Measurements from ENCODE around the gene RALGPS1. TPM values are rescaled to one million over a fixed set of nuclear protein-coding genes. Genes with fewer than 3 reads are reported as not detected.

Gene RALGPS1
- total and polyA plus RNA-seq, 2 donors (not counting 1 experiment from before 2014, with no cell fraction given): 19.7 to 39.9 TPM

GRCh38 chr9:127232833-127233549, 318.4 kb downstream of the RALGPS1 start:
- H3K4me2 ChIP-seq (replicated peaks; ENCODE audit: low read depth, low read length, poor library complexity, severe bottlenecking): no peak overlapping the region
- ChIA-PET POLR2A (no interaction called here), CTCF (no interaction called here)
- intact Hi-C loops (cut with micrococcal nuclease): no loop called here
- H3K9me3 ChIP-seq (ENCODE audit: control extremely low read depth in 1 of 3, control insufficient read depth in 2 of 3, insufficient read depth in 1 of 3, low read length in 2 of 3): no peaks in the 10 kb centered on the region
- Mint-ChIP-seq H3K27me3 (no peaks in the 10 kb centered on the region), H3K4me1 (no peaks in the 10 kb centered on the region), H3K27ac (no peak overlapping the region), H3K4me3 (no peak overlapping the region), H3K9me3 (ENCODE audit: insufficient read depth) (no peaks in the 10 kb centered on the region)
- TF ChIP-seq EZH2 (IDR thresholded peaks at IDR 0.05; ENCODE audit: borderline replicate concordance, insufficient read depth, low read depth, low read length, poor library complexity, severe bottlenecking) (no peak), CTCF (IDR thresholded peaks at IDR 0.05) (no peak)
- H2AFZ ChIP-seq (ENCODE audit: insufficient read depth, low read depth, low read length, poor library complexity, severe bottlenecking): no peak overlapping the region
- H3K9ac ChIP-seq (ENCODE audit: low read length): no peak overlapping the region
- H3K27ac ChIP-seq (ENCODE audit: low read length in 2 of 2): no peak overlapping the region
- no peaks in the 10 kb centered on the region for H4K20me1 ChIP-seq (ENCODE audit: control insufficient read depth, insufficient read depth, low read length, poor library complexity, severe bottlenecking)
- H3K36me3 ChIP-seq (replicated peaks in 1 of 2; ENCODE audit: control extremely low read depth in 1 of 2, control insufficient read depth in 1 of 2, extremely low read depth in 1 of 2, insufficient read depth in 2 of 2, low read length in 1 of 2): no peaks in the 10 kb centered on the region
- ATAC-seq (ENCODE audit: low read depth) (no peak), DNase-seq (no peak)
- no peaks in the 10 kb centered on the region for H3K4me1 ChIP-seq (ENCODE audit: control insufficient read depth in 2 of 2, insufficient read depth in 2 of 2, low read length in 2 of 2)
- 93% methylated on average over 2 of the region's 4 CpGs for WGBS (ENCODE audit: insufficient coverage)
- no peak overlapping the region for H3K4me3 ChIP-seq (ENCODE audit: control extremely low read depth in 1 of 5, extremely low read depth in 1 of 5, insufficient read depth in 1 of 5, low read depth in 2 of 5, low read length in 4 of 5)
- no peaks in the 10 kb centered on the region for H3K79me2 ChIP-seq (ENCODE audit: control insufficient read depth, insufficient read depth, low read length)
- H3K27me3 ChIP-seq (replicated peaks in 1 of 4; ENCODE audit: control extremely low read depth in 1 of 4, control insufficient read depth in 3 of 4, insufficient read depth in 4 of 4, low read length in 3 of 4): no peaks in the 10 kb centered on the region

GRCh38 chr9:127233550-127233949, 319.0 kb downstream of the RALGPS1 start:
- Histone ChIP-seq H3K79me2 (ENCODE audit: control insufficient read depth, insufficient read depth, low read length) (no peaks in the 10 kb centered on the region), H3K4me1 (ENCODE audit: control insufficient read depth in 2 of 2, insufficient read depth in 2 of 2, low read length in 2 of 2) (no peaks in the 10 kb centered on the region), H4K20me1 (ENCODE audit: control insufficient read depth, insufficient read depth, low read length, poor library complexity, severe bottlenecking) (no peaks in the 10 kb centered on the region), H3K27ac (ENCODE audit: low read length in 2 of 2) (no peak overlapping the region), H3K36me3 (replicated peaks in 1 of 2; ENCODE audit: control extremely low read depth in 1 of 2, control insufficient read depth in 1 of 2, extremely low read depth in 1 of 2, insufficient read depth in 2 of 2, low read length in 1 of 2) (no peaks in the 10 kb centered on the region), H3K4me2 (replicated peaks; ENCODE audit: low read depth, low read length, poor library complexity, severe bottlenecking) (no peak overlapping the region), H3K9ac (ENCODE audit: low read length) (no peak overlapping the region), H3K9me3 (ENCODE audit: control extremely low read depth in 1 of 3, control insufficient read depth in 2 of 3, insufficient read depth in 1 of 3, low read length in 2 of 3) (no peaks in the 10 kb centered on the region), H2AFZ (ENCODE audit: insufficient read depth, low read depth, low read length, poor library complexity, severe bottlenecking) (no peak overlapping the region), H3K27me3 (replicated peaks in 1 of 4; ENCODE audit: control extremely low read depth in 1 of 4, control insufficient read depth in 3 of 4, insufficient read depth in 4 of 4, low read length in 3 of 4) (no peaks in the 10 kb centered on the region), H3K4me3 (ENCODE audit: control extremely low read depth in 1 of 5, extremely low read depth in 1 of 5, insufficient read depth in 1 of 5, low read depth in 2 of 5, low read length in 4 of 5) (no peak overlapping the region)
- CTCF ChIA-PET: no interaction called here
- no peaks in the 10 kb centered on the region for H3K27me3 Mint-ChIP-seq
- no peak overlapping the region for H3K27ac Mint-ChIP-seq
- DNase-seq (no peak), ATAC-seq (ENCODE audit: low read depth) (no peak)
- POLR2A ChIA-PET: no interaction called here
- no peak overlapping the region for H3K4me3 Mint-ChIP-seq
- H3K4me1 Mint-ChIP-seq: no peaks in the 10 kb centered on the region
- 86% methylated on average over 3 of the region's 4 CpGs for WGBS (ENCODE audit: insufficient coverage)
- TF ChIP-seq EZH2 (IDR thresholded peaks at IDR 0.05; ENCODE audit: borderline replicate concordance, insufficient read depth, low read depth, low read length, poor library complexity, severe bottlenecking): no peak
- no peak for TF ChIP-seq CTCF (IDR thresholded peaks at IDR 0.05)
- H3K9me3 Mint-ChIP-seq (ENCODE audit: insufficient read depth): no peaks in the 10 kb centered on the region
- intact Hi-C loops (cut with micrococcal nuclease): no loop called here

Measured in B cell (primary cell).